ENCODE measurements around the gene PTPRG.

PTPRG gene

GRCh38 chr3:61679026-61679425, 117.7 kb downstream of the PTPRG start:
- Histone ChIP-seq H3K4me1 (ENCODE audit: insufficient read depth, low read length, poor library complexity, severe bottlenecking) (peaks cover 4% of the 10 kb centered on the region), H3K4me2 (ENCODE audit: low read depth, low read length, poor library complexity, severe bottlenecking) (no peak overlapping the region), H3K9ac (ENCODE audit: low read depth, low read length, poor library complexity, severe bottlenecking) (no peak overlapping the region), H3K36me3 (ENCODE audit: insufficient read depth, low read length) (no peaks in the 10 kb centered on the region), H3K27me3 (ENCODE audit: insufficient read depth, low read length, poor library complexity, severe bottlenecking) (no peaks in the 10 kb centered on the region), H4K20me1 (ENCODE audit: insufficient read depth, low read length, poor library complexity, severe bottlenecking) (no peaks in the 10 kb centered on the region), H3K9me2 (replicated peaks; ENCODE audit: low read depth, low read length) (no peaks in the 10 kb centered on the region), H3K9me3 (ENCODE audit: insufficient read depth, low read depth, low read length) (no peaks in the 10 kb centered on the region), H3K79me2 (ENCODE audit: insufficient read depth, low read length) (no peaks in the 10 kb centered on the region), H2AFZ (ENCODE audit: low read length) (no peak overlapping the region), H3F3A (ENCODE audit: low read depth) (no peaks in the 10 kb centered on the region), H3K4me3 (ENCODE audit: low read length, poor library complexity, severe bottlenecking) (no peak overlapping the region)
- TF ChIP-seq EZH2phosphoT487 (IDR thresholded peaks at IDR 0.05; ENCODE audit: borderline replicate concordance) (no peak), CTCF (conservative IDR thresholded peaks at IDR 0.05; ENCODE audit: low read length) (no peak)

GRCh38 chr3:61680617-61681016, 119.2 kb downstream of the PTPRG start:
- Histone ChIP-seq H3K4me1 (ENCODE audit: insufficient read depth, low read length, poor library complexity, severe bottlenecking) (peaks cover 12% of the 10 kb centered on the region), H3K9me2 (replicated peaks; ENCODE audit: low read depth, low read length) (no peaks in the 10 kb centered on the region), H3K79me2 (ENCODE audit: insufficient read depth, low read length) (no peaks in the 10 kb centered on the region), H3K9me3 (ENCODE audit: insufficient read depth, low read depth, low read length) (no peaks in the 10 kb centered on the region), H4K20me1 (ENCODE audit: insufficient read depth, low read length, poor library complexity, severe bottlenecking) (no peaks in the 10 kb centered on the region), H2AFZ (ENCODE audit: low read length) (no peak overlapping the region), H3K4me2 (ENCODE audit: low read depth, low read length, poor library complexity, severe bottlenecking) (no peak overlapping the region), H3K27me3 (ENCODE audit: insufficient read depth, low read length, poor library complexity, severe bottlenecking) (no peaks in the 10 kb centered on the region), H3K36me3 (ENCODE audit: insufficient read depth, low read length) (no peaks in the 10 kb centered on the region), H3K9ac (ENCODE audit: low read depth, low read length, poor library complexity, severe bottlenecking) (no peak overlapping the region), H3F3A (ENCODE audit: low read depth) (no peaks in the 10 kb centered on the region), H3K4me3 (ENCODE audit: low read length, poor library complexity, severe bottlenecking) (no peak overlapping the region)
- TF ChIP-seq CTCF (conservative IDR thresholded peaks at IDR 0.05; ENCODE audit: low read length) (no peak), EZH2phosphoT487 (IDR thresholded peaks at IDR 0.05; ENCODE audit: borderline replicate concordance) (no peak)

GRCh38 chr3:61681636-61682035, 120.3 kb downstream of the PTPRG start:
- H3K4me2 ChIP-seq (ENCODE audit: low read depth, low read length, poor library complexity, severe bottlenecking): no peak overlapping the region
- H3K79me2 ChIP-seq (ENCODE audit: insufficient read depth, low read length): no peaks in the 10 kb centered on the region
- no peaks in the 10 kb centered on the region for H3K36me3 ChIP-seq (ENCODE audit: insufficient read depth, low read length)
- H3K9me2 ChIP-seq (replicated peaks; ENCODE audit: low read depth, low read length): no peaks in the 10 kb centered on the region
- no peak overlapping the region for H2AFZ ChIP-seq (ENCODE audit: low read length)
- H3K4me3 ChIP-seq (ENCODE audit: low read length, poor library complexity, severe bottlenecking): no peak overlapping the region
- no peak overlapping the region for H3K9ac ChIP-seq (ENCODE audit: low read depth, low read length, poor library complexity, severe bottlenecking)
- no peaks in the 10 kb centered on the region for H3K9me3 ChIP-seq (ENCODE audit: insufficient read depth, low read depth, low read length)
- no peaks in the 10 kb centered on the region for H3F3A ChIP-seq (ENCODE audit: low read depth)
- H4K20me1 ChIP-seq (ENCODE audit: insufficient read depth, low read length, poor library complexity, severe bottlenecking): no peaks in the 10 kb centered on the region
- TF ChIP-seq CTCF (conservative IDR thresholded peaks at IDR 0.05; ENCODE audit: low read length): no peak
- no peak for TF ChIP-seq EZH2phosphoT487 (IDR thresholded peaks at IDR 0.05; ENCODE audit: borderline replicate concordance)
- H3K4me1 ChIP-seq (ENCODE audit: insufficient read depth, low read length, poor library complexity, severe bottlenecking): peaks cover 17% of the 10 kb centered on the region
- H3K27me3 ChIP-seq (ENCODE audit: insufficient read depth, low read length, poor library complexity, severe bottlenecking): no peaks in the 10 kb centered on the region

Measured in Loucy (cell line).